ENCODE measurements around the gene LCE5A.

LCE5A gene

DNA sequence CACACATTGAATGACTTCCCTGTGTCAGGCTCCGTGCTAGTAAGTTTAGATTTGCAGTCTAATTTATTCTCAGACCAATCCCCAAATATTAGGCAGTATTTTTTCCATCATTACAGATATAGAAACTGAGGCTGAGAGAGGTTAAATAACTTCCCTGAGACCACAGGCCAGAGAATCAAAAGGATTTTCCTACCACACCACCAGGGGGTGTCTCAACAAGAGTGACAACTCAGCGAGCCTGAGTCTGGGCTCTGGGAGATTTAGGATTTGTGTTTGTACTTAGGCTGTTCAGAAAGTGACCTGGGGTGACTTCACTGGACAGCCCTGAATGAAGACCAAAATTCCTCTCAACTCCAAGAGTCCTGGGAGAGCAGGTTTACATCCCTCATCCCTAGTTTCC, 13.3 kb upstream of the LCE5A start:
- peak; percentile 48; the same call in 2 of the 3 replicates for ATAC-seq
- no peak for TF ChIP-seq ISL1 (CRISPR knock-in tag; IDR thresholded peaks at IDR 0.05)
- TF ChIP-seq ZNF8 (CRISPR knock-in tag; IDR thresholded peaks at IDR 0.05), result no peak
- no peak for TF ChIP-seq ARNTL (CRISPR knock-in tag; IDR thresholded peaks at IDR 0.05; ENCODE audit: borderline replicate concordance, low read depth)
- no peak for TF ChIP-seq CSDC2 (CRISPR knock-in tag; IDR thresholded peaks at IDR 0.05)
- TF ChIP-seq TOX (CRISPR knock-in tag; IDR thresholded peaks at IDR 0.05; ENCODE audit: borderline replicate concordance), result no peak
- TF ChIP-seq POU6F1 (CRISPR knock-in tag; IDR thresholded peaks at IDR 0.05; ENCODE audit: borderline replicate concordance, low read depth), result no peak
- no peak for TF ChIP-seq ZFP3 (CRISPR knock-in tag; IDR thresholded peaks at IDR 0.05)
- TF ChIP-seq OSR1 (CRISPR knock-in tag; IDR thresholded peaks at IDR 0.05), result no peak
- TF ChIP-seq ZFP30 (CRISPR knock-in tag; IDR thresholded peaks at IDR 0.05), result no peak
- no peak for TF ChIP-seq SNAI2 (CRISPR knock-in tag; IDR thresholded peaks at IDR 0.05)
- no peak for TF ChIP-seq ZC3H10 (CRISPR knock-in tag; IDR thresholded peaks at IDR 0.05)
- TF ChIP-seq, protein P1, sequence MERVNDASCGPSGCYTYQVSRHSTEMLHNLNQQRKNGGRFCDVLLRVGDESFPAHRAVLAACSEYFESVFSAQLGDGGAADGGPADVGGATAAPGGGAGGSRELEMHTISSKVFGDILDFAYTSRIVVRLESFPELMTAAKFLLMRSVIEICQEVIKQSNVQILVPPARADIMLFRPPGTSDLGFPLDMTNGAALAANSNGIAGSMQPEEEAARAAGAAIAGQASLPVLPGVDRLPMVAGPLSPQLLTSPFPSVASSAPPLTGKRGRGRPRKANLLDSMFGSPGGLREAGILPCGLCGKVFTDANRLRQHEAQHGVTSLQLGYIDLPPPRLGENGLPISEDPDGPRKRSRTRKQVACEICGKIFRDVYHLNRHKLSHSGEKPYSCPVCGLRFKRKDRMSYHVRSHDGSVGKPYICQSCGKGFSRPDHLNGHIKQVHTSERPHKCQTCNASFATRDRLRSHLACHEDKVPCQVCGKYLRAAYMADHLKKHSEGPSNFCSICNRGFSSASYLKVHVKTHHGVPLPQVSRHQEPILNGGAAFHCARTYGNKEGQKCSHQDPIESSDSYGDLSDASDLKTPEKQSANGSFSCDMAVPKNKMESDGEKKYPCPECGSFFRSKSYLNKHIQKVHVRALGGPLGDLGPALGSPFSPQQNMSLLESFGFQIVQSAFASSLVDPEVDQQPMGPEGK (CRISPR knock-in tag; IDR thresholded peaks at IDR 0.05; ENCODE audit: borderline replicate concordance), result no peak
- no peak for TF ChIP-seq GLIS3 (CRISPR knock-in tag; IDR thresholded peaks at IDR 0.05)
- no peak for TF ChIP-seq TSHZ2 (CRISPR knock-in tag; IDR thresholded peaks at IDR 0.05)
- no peak for TF ChIP-seq BACH2 (CRISPR knock-in tag; IDR thresholded peaks at IDR 0.05; ENCODE audit: borderline replicate concordance)
- TF ChIP-seq ESRRG (CRISPR knock-in tag; IDR thresholded peaks at IDR 0.05), result no peak
- TF ChIP-seq ZNF70 (CRISPR knock-in tag; IDR thresholded peaks at IDR 0.05), result no peak
- no peak for TF ChIP-seq RARB (CRISPR knock-in tag; IDR thresholded peaks at IDR 0.05)
- TF ChIP-seq, protein P2, sequence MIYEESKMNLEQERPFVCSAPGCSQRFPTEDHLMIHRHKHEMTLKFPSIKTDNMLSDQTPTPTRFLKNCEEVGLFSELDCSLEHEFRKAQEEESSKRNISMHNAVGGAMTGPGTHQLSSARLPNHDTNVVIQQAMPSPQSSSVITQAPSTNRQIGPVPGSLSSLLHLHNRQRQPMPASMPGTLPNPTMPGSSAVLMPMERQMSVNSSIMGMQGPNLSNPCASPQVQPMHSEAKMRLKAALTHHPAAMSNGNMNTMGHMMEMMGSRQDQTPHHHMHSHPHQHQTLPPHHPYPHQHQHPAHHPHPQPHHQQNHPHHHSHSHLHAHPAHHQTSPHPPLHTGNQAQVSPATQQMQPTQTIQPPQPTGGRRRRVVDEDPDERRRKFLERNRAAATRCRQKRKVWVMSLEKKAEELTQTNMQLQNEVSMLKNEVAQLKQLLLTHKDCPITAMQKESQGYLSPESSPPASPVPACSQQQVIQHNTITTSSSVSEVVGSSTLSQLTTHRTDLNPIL (CRISPR knock-in tag; IDR thresholded peaks at IDR 0.05; ENCODE audit: low read depth), result no peak

GRCh38 chr1:152501704-152502103, 8.9 kb upstream of the LCE5A start:
- no peak for TF ChIP-seq TCF4 (CRISPR knock-in tag; IDR thresholded peaks at IDR 0.05; ENCODE audit: borderline replicate concordance)
- TF ChIP-seq ZNF70 (CRISPR knock-in tag; IDR thresholded peaks at IDR 0.05), result no peak
- no peak for TF ChIP-seq ESRRG (CRISPR knock-in tag; IDR thresholded peaks at IDR 0.05)
- TF ChIP-seq CSRNP3 (CRISPR knock-in tag; IDR thresholded peaks at IDR 0.05), result no peak
- no peak for TF ChIP-seq SNAI2 (CRISPR knock-in tag; IDR thresholded peaks at IDR 0.05)
- TF ChIP-seq CSDC2 (CRISPR knock-in tag; IDR thresholded peaks at IDR 0.05), result no peak
- TF ChIP-seq ZFP3 (CRISPR knock-in tag; IDR thresholded peaks at IDR 0.05), result no peak
- TF ChIP-seq ZFP30 (CRISPR knock-in tag; IDR thresholded peaks at IDR 0.05), result no peak
- TF ChIP-seq POU6F1 (CRISPR knock-in tag; IDR thresholded peaks at IDR 0.05; ENCODE audit: borderline replicate concordance, low read depth), result no peak
- no peak for TF ChIP-seq OSR1 (CRISPR knock-in tag; IDR thresholded peaks at IDR 0.05)
- TF ChIP-seq ZC3H10 (CRISPR knock-in tag; IDR thresholded peaks at IDR 0.05), result no peak
- no peak for TF ChIP-seq PPARA (CRISPR knock-in tag; IDR thresholded peaks at IDR 0.05; ENCODE audit: borderline replicate concordance)
- TF ChIP-seq GLIS3 (CRISPR knock-in tag; IDR thresholded peaks at IDR 0.05), result no peak
- ATAC-seq, result no peak

Data from SK-N-SH treated with all-trans-retinoic acid at 6 μM for 48 hours (cell line).